Activated CD4-positive, alpha-beta T cell treated with anti-CD3 and anti-CD28 coated beads, Interleukin-2, amount 10 ng/mL, durations not matched to agents 7 days and 5 days (primary cell): ENCODE data around the gene IGF2R. TPM values are rescaled to one million over a fixed set of nuclear protein-coding genes. Genes with fewer than 3 reads are reported as not detected.
"Not testable (repeated sequence)": the region's sequence is repeated elsewhere in the genome, so short reads cannot be mapped to it uniquely, and the experiment has no call there.

Experiments
- CTCF ChIA-PET: fragments of 350-600 bp; sonication (Branson Sonifier 250); formaldehyde crosslinking; loops from one replicate; lab custom pipeline; 2021; ENCODE audit warnings: antibody characterized with exemption; lab: Charles Lee
- POLR2A ChIA-PET: fragments of 350-600 bp; sonication (Branson Sonifier 250); formaldehyde crosslinking; loops from one replicate; lab custom pipeline; 2021; ENCODE audit warnings: antibody characterized with exemption; lab: Charles Lee
- DNase-seq: peaks from one replicate; pipeline ENCODE4 v3.0.0-alpha.2; 2020
- H3K27ac Mint-ChIP-seq: one replicate; pipeline ENCODE4 v1.8.0; 2021; ENCODE audit warnings: mild to moderate bottlenecking, moderate library complexity, mixed read lengths
- H3K27me3 Mint-ChIP-seq: one replicate; pipeline ENCODE4 v1.8.0; 2021; ENCODE audit warnings: mixed read lengths
- H3K36me3 Mint-ChIP-seq: one replicate; pipeline ENCODE4 v1.8.0; 2021; ENCODE audit warnings: low read depth, mixed read lengths
- H3K4me1 Mint-ChIP-seq: one replicate; pipeline ENCODE4 v1.8.0; 2021; ENCODE audit warnings: mixed read lengths
- H3K4me3 Mint-ChIP-seq: one replicate; pipeline ENCODE4 v1.8.0; 2021; ENCODE audit warnings: mild to moderate bottlenecking, moderate library complexity, mixed read lengths
- H3K9me3 Mint-ChIP-seq: one replicate; pipeline ENCODE4 v1.8.0; 2021; ENCODE audit warnings: mixed read lengths
- total RNA-seq, 2 experiments: library from RNA; stranded (reverse); gene quantifications; one replicate each; pipeline ENCODE4 v1.2.3, GENCODE V29; 2021

IGF2R gene
- total RNA-seq, 2 experiments from 2014 or later = 62.8 to 65.0 TPM

DNA sequence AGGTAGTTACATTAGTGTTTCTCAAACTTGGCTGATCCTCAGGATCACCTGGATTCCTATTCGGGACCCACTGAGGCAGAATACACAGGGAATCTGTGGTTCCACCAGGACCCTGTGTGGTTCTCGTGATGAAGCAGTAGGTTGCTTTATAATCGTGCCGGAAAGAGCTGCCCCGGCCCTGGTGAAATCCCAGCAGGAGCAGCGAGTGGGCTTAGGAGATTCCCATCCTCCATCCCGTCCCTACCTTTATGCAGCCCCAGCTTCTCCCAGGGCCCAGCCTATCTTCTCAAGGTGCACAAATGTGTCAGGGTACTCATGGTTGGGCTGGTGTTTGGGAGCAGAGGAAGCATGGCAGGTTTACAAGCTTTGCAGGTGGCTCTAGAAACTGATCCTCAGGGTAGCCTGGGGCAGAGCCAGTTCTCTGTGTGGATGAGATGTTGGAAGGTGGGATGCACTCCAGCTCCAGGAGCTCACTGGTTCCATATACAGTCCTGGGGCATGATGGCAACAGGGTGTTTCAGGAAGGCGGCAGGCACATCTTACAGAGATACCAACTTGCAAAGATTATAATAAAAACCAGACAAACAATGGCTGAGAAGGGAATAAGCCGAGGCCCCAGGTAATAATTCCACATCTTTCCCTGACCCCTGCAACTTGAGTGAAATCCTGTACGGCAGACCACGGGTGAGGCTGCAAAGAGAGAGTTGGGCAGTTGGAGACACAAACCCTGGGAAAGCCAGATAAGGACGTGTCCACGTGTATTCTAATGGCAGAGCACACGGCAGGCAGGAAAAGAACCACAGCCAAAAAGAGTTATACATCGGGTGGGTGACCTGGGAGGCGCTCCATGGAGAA is 158.6 kb downstream of the IGF2R start:
- POLR2A ChIA-PET = no interaction called here
- H3K4me3 Mint-ChIP-seq = no peak overlapping the region
- no peak overlapping the region for H3K27ac Mint-ChIP-seq
- no peaks in the 10 kb centered on the region for H3K27me3 Mint-ChIP-seq
- no peaks in the 10 kb centered on the region for H3K36me3 Mint-ChIP-seq
- H3K4me1 Mint-ChIP-seq = no peaks in the 10 kb centered on the region
- CTCF ChIA-PET = interaction anchor here (0.8 kb wide), 1 partner anchor 13 kb away, joined by 4 read pairs; no protein-coding TSS in a partner anchor
- H3K9me3 Mint-ChIP-seq = no peaks in the 10 kb centered on the region
- no peak for DNase-seq

DNA sequence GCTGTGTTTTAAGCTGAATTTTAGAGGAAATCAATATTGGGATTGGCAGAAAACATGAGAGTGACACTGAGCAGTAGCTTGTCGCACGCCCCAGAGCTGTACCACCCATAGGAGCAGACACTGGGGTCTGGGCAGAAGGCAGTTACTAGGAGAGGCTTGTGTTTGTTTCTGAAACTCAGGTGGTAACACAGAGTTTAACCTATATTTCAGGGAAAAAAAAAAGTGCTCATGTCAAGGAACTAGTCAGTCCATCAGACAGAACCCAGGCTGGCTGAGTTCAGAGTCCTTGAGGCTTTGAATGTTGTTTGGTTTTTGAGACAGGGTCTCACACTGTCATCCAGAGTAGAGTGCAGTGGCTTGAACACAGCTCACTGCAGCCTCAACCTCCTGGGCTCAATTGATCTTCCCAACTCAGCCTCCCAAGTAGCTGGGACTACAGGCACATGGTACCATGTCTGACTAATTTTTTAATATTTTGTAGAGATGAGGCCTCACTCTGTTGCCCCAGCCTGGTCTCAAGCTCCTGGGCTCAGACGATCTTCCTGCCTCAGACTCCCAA is 159.3 kb downstream of the IGF2R start:
- no peak for DNase-seq
- Mint-ChIP-seq H3K9me3 (no peaks in the 10 kb centered on the region), H3K4me3 (no peak overlapping the region), H3K27ac (no peak overlapping the region), H3K27me3 (no peaks in the 10 kb centered on the region), H3K4me1 (no peaks in the 10 kb centered on the region), H3K36me3 (no peaks in the 10 kb centered on the region)
- CTCF ChIA-PET = interaction anchor here (0.7 to 0.9 kb wide), 3 partner anchors 9 to 40 kb away, joined by 3 to 4 read pairs (median 3); no protein-coding TSS in a partner anchor
- POLR2A ChIA-PET = no interaction called here

DNA sequence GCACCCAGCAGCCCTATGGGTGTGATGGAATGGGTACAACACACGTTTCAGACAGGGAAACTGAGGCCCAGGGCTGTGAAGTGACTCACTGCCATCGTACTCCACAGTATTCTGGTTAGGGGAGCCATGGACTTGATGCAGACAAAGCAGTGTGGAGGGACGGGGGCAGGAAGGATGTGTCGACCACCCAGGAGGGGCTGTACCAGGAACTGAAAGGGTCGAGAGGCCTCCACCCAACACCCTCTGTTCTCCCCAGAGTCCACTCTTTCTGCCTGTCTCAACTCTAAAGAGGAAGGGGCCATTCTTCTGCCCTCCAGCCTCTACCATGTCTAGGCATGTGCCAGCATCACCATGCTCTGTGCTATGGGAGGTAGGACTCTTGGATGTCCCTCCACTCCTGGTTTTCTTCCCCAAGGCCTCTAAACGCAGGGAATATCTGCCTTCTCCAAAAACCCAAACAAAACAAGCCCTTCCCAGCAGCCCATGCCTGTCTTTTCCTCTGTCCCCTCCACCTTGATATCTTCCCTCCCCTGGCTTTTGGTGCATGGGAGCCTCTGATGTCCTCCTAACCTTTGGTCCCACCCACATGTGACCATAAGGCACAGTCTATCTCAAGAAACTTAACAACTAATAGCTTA is 160.1 kb downstream of the IGF2R start:
- ChIA-PET CTCF (interaction anchor here (0.7 to 0.9 kb wide), 2 partner anchors 9 to 41 kb away, joined by 3 read pairs; no protein-coding TSS in a partner anchor), POLR2A (no interaction called here)
- no peak for DNase-seq
- Mint-ChIP-seq H3K27me3 (no peaks in the 10 kb centered on the region), H3K9me3 (no peaks in the 10 kb centered on the region), H3K36me3 (no peaks in the 10 kb centered on the region), H3K27ac (no peak overlapping the region), H3K4me3 (no peak overlapping the region), H3K4me1 (no peaks in the 10 kb centered on the region)

DNA sequence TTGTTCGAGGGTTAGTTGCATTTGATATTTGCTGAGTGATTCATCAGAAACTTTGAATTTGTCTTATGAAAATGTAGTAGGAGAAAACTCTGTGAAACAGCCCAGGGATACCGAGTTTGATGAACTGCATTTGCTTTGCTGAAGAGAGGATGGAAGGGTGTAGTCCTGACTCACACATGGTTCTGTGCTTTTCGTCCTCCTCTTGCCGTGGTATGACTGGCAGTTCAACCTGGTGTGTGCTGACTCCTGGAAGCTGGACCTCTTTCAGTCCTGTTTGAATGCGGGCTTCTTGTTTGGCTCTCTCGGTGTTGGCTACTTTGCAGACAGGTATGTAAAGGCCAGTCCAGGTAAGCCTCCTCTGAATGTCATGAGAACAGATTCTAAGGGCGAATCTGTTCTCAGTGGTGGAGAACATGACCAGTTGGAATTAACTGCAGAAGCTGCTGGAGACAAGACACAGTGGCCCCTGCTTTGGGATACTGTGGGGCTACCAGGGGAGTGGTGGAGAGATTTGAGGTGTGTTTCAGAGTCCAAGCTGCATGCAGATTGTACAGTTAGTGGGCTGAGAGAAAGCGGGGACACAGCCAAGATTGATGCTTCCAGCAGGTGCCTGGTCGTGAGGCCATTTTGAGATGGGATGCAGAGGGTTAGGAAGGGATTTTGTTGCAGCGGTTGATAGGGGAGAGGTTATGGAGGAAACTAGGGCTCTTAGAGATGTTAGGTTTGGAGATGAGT is 161.2 kb downstream of the IGF2R start:
- H3K27ac Mint-ChIP-seq = peak overlapping the region; percentile 68
- no peak for DNase-seq
- POLR2A ChIA-PET = no interaction called here
- H3K27me3 Mint-ChIP-seq = no peaks in the 10 kb centered on the region
- no peaks in the 10 kb centered on the region for H3K4me1 Mint-ChIP-seq
- H3K36me3 Mint-ChIP-seq = no peaks in the 10 kb centered on the region
- H3K9me3 Mint-ChIP-seq = no peaks in the 10 kb centered on the region
- CTCF ChIA-PET = no interaction called here
- no peak overlapping the region for H3K4me3 Mint-ChIP-seq

DNA sequence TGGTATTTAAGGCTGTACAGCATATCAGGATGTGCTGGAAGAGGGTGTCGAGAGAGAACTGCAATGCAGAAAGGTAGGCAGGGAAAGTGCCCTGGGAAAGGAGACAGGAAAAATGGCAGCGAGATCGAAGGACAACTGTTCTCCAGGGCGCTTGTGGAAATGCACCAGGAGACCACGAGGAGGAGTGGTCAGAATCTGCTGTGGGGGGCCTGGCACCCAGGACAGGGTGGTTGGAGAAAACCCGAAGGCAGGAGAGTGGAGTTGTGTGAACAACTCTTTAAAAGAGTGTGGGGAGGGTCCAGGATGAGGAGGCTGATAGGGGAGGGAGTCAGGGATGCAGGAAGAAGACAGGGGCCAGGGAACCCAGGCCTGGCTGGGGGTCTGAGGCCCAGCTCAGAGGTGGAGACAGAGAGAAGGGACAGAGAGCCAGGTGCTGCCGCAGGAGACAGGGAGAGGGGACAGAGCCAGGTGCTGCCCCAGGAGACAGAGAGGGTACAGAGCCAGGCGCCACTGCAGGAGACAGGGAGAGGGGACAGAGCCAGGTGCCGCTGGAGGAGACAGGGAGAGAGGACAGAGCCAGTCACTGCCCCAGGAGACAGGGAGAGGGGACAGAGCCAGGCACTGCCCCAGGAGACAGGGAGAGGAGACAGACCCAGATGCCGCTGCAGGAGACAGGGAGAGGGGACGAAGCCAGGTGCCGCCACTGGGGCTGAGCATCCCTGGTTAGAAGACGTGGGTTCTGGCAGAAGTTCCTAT is 162.0 kb downstream of the IGF2R start:
- no peaks in the 10 kb centered on the region for H3K36me3 Mint-ChIP-seq
- peak overlapping the region; percentile 68 for H3K27ac Mint-ChIP-seq
- H3K4me1 Mint-ChIP-seq = no peaks in the 10 kb centered on the region
- ChIA-PET POLR2A (no interaction called here), CTCF (no interaction called here)
- no peaks in the 10 kb centered on the region for H3K27me3 Mint-ChIP-seq
- H3K9me3 Mint-ChIP-seq = no peaks in the 10 kb centered on the region
- no peak for DNase-seq
- no peak overlapping the region for H3K4me3 Mint-ChIP-seq

DNA sequence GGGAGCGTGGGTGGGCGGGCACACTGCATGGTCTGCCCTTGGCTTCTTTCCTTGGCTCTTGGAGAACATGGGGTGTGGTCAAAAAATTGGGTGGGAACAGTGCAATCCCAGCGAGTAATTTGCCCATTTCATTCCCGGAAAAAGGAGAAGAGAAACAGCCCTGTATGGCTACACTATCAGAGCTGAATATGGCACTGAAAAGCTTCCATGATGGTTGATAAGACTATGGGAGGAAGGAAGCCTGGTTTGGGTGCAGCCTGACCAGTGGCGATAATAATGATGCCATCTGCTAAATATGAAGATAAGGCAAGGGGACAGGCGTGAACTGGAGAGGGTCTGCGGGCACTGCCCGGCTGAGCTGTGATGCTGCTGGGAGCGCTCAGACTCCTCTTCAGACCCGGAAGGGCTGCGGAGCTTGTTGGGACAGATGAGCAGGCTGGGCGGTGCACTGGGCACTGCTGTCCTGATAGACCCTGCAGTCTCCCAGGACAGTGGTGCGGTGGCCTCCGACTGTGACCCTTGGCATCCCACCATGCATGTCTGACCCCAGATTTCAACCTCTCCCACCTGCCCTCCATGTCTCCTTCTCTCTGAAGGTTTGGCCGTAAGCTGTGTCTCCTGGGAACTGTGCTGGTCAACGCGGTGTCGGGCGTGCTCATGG is 162.9 kb downstream of the IGF2R start:
- ChIA-PET CTCF (no interaction called here), POLR2A (no interaction called here)
- DNase-seq = no peak
- no peaks in the 10 kb centered on the region for H3K36me3 Mint-ChIP-seq
- no peaks in the 10 kb centered on the region for H3K9me3 Mint-ChIP-seq
- H3K4me3 Mint-ChIP-seq = no peak overlapping the region
- no peak overlapping the region for H3K27ac Mint-ChIP-seq
- no peaks in the 10 kb centered on the region for H3K4me1 Mint-ChIP-seq
- no peaks in the 10 kb centered on the region for H3K27me3 Mint-ChIP-seq

DNA sequence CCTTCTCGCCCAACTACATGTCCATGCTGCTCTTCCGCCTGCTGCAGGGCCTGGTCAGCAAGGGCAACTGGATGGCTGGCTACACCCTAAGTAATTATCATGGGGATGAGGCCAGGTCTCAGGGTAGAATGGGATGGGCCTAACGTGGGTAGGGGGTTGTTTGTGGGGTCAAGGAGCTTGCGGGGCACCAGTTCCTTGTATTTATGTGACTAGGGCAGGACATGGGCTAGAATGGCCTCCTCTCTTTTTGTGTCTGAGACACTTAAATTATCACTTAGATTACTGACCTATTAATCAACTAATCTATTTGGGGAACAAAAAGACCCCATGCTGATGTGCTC is 163.4 kb downstream of the IGF2R start:
- ChIA-PET CTCF (no interaction called here), POLR2A (no interaction called here)
- no peak for DNase-seq
- H3K27me3 Mint-ChIP-seq = no peaks in the 10 kb centered on the region
- H3K9me3 Mint-ChIP-seq = no peaks in the 10 kb centered on the region
- no peak overlapping the region for H3K27ac Mint-ChIP-seq
- no peak overlapping the region for H3K4me3 Mint-ChIP-seq
- no peaks in the 10 kb centered on the region for H3K4me1 Mint-ChIP-seq
- no peaks in the 10 kb centered on the region for H3K36me3 Mint-ChIP-seq

DNA sequence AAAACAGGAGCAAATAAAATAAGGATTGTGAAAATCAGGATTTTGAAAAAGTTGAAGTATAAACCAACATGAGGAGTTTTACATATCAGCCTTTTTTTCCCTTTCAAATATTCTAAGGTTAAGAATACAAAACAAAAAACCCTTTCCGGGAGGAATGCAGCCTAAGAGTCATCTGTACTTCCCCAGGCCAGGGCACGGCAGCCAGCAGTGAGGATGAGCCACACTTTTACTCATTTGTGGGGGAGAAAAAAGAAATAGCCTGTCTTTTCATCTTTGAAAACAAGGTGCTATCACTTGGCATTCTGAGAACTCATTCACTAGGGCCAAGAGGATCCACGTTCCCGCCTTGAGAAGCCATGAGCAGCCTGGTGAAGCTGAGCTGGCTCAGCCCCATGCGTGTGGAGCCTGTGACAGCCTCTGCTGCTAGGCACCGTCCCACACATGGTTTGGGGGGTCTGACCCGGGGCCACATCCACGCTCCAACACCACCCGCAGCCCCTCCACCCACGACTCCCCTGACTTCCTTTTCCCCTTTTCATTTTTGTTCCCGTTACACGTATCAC is 164.0 kb downstream of the IGF2R start:
- ChIA-PET CTCF (no interaction called here), POLR2A (no interaction called here)
- Mint-ChIP-seq H3K27ac (no peak overlapping the region), H3K9me3 (no peaks in the 10 kb centered on the region), H3K36me3 (no peaks in the 10 kb centered on the region), H3K27me3 (no peaks in the 10 kb centered on the region), H3K4me1 (peaks cover under 1% of the 10 kb centered on the region), H3K4me3 (no peak overlapping the region)
- DNase-seq = no peak

DNA sequence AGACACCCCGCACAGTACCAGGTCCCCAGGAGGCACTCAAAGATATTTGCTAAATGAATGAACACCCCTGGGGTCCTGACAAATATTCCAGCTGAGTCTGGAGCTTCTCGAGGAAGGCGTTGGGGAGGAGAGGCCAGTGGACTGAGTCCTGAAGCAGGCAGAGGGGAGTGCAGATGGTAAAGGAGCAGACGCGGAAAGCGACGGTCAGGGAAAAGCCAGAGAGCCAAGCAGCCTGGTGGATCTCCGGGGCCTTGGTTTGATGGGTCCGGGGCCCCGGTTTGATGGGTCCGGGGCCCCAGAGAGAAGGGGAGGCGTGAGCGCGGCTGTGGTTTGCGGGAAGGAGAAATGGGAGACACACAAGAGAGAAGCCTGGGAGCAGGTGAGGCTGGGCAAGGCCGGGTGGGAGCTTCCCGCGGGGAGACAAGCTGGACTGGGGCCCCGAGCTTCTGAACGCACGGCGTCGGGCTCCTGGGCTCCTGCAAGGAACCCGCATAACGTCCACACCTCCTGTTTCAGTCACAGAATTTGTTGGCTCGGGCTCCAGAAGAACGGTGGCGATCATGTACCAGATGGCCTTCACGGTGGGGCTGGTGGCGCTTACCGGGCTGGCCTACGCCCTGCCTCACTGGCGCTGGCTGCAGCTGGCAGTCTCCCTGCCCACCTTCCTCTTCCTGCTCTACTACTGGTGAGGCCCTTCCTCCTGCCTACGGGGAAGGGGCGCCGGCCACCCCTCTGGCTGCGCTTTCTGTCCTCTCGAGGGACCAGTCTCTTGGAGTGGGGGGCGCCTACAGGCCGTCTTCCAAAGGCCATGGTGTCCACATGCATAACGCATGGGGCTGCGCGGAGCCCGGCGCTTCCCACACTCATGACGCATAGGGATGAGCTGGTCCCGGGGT is 164.8 kb downstream of the IGF2R start:
- ChIA-PET POLR2A (no interaction called here), CTCF (no interaction called here)
- no peak overlapping the region for H3K4me3 Mint-ChIP-seq
- no peak overlapping the region for H3K27ac Mint-ChIP-seq
- H3K36me3 Mint-ChIP-seq = no peaks in the 10 kb centered on the region
- no peak for DNase-seq
- peaks cover 9% of the 10 kb centered on the region for H3K4me1 Mint-ChIP-seq
- H3K27me3 Mint-ChIP-seq = no peaks in the 10 kb centered on the region
- H3K9me3 Mint-ChIP-seq = no peaks in the 10 kb centered on the region

DNA sequence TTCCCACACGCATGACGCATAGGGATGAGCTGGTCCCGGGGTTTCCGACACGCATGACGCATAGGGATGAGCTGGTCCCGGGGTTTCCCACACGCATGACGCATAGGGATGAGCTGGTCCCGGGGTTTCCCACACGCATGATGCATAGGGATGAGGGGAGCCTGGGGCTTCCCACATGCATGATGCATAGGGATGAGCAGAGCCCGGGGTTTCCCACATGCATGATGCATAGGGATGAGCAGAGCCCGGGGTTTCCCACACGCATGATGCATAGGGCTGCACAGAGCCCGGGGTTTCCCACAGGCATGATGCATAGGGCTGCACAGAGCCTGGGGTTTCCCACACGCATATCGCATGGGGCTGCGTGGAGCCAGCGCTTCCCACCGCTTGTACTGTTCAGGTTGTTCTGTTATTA is 165.5 kb downstream of the IGF2R start:
- CTCF ChIA-PET, H3K27ac Mint-ChIP-seq, H3K36me3 Mint-ChIP-seq, H3K4me1 Mint-ChIP-seq, POLR2A ChIA-PET, H3K27me3 Mint-ChIP-seq, H3K4me3 Mint-ChIP-seq, DNase-seq, H3K9me3 Mint-ChIP-seq: not testable (repeated sequence)
